Right forelimb (tissue), 1 donor: ENCODE data around the gene HIP1.
A peak's percentile ranks its signal among the peaks of the same experiment; 100 is the strongest.
"Not testable (repeated sequence)": the region's sequence is repeated elsewhere in the genome, so short reads cannot be mapped to it uniquely, and the experiment has no call there.

Experiments used
- DNase-seq: peaks from one replicate; pipeline ENCODE4 v3.0.0-alpha.2; 2018

The HIP1 gene

DNA sequence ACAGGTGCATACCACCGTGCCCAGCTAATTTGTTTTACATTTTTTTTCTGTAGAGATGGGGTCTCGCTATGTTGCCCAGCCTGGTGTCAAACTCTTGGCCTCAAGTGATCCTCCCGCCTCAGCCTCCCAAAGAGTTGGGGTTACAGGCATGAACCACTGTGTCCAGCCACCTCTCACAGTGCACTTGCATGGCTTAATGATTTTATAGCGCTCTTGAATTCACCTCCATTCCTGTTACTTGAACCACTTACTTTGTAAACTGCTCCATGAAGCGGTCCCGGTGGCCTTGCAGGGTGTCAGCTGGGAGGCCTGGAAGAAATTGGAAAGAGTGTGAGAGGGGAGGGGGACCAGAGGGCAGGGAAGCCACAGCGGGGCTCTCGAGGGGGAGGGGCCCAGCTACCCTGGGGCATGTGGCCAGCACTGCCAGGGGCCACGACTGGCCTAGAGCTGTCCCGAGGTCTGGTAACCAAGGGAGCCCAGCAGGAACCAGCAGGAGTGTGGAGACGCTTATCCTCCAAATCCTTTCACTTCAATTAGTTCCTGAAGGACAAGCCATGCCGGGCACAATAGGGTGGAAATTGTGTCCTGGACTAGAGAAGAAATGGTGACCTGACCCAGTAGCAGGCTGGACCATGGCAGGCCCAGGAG is 170.7 kb downstream of the HIP1 start:
- no peak for DNase-seq

- DNase-seq: no peak
Measured at GRCh38 chr7:75565132-75565837, 173.5 kb downstream of the HIP1 start.

DNA sequence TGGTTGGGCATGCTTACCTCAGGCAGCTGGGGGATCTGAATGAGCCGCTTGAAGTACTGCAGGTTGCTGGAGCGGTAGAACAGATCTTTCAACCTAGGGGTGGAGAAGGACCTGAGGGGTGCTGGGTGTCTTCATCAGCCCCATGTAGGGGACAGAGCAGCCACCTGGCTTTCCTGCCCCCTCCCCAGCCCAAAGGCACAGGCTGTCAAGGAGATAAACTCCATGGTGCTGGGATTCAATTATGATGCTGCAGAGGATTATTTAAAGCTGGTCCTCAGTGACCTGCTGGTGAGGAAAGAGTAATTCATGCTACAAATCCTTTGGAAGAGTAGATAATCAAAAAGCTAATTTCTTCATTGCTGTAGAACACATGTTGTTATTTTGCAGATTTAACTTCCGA is 175.6 kb downstream of the HIP1 start:
- no peak for DNase-seq

- no peak for DNase-seq
Measured at GRCh38 chr7:75559976-75560365, 178.8 kb downstream of the HIP1 start.

DNA sequence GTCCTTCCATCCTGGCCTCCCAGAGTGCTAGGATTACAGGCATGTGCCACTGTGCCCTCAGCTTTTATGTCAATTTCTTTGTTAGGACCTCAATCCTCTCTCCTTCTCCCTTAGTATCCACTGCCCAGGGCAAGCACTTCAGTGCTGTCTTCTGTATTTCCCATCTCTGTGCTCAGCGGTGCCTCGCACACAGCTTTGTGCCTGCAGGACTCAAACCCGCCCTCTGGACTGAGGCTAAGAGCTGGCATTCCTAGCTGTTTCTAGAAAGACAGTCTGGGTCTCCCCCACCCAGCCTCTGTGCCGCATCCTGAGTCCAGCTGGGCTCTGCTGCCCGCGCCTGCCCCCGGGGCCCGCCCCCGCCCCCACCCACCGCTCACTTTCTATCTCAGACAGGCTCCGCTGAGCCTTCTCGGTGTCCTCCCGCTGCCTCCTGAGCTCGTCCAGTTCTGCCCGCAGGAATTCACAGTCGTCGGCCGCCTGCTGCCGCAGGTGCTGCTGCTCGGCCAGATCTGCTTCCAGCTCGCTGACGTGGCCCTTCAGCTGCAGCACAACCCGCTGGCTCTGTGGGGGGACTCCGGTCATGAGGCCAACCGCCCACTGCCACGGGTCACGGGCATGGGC is 179.3 kb downstream of the HIP1 start:
- DNase-seq: no peak

GRCh38 chr7:75556835-75557234 is 181.9 kb downstream of the HIP1 start:
- not testable (repeated sequence) for DNase-seq

DNA sequence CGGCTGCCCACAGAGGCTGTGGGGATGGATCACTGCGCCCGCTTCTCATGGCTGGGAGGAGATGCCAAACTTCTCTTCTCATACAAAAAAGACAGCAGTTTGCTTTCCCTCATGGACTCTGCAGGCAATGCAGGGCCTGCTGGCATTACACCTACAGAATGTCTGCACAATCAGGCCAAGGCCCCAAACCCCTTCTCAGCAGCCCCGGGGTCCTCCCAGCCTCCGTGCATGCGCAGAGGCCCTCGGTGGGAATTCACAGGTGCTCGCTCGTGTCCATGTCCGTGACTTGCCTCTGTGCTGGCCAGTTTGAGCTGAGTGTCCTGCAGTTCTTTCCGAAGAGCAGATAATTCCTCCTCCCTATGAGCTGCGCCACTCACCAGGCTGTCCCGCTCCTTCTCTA is 183.0 kb downstream of the HIP1 start:
- DNase-seq: no peak

- DNase-seq: no peak
Measured at GRCh38 chr7:75546237-75547015, 192.3 kb downstream of the HIP1 start.

DNA sequence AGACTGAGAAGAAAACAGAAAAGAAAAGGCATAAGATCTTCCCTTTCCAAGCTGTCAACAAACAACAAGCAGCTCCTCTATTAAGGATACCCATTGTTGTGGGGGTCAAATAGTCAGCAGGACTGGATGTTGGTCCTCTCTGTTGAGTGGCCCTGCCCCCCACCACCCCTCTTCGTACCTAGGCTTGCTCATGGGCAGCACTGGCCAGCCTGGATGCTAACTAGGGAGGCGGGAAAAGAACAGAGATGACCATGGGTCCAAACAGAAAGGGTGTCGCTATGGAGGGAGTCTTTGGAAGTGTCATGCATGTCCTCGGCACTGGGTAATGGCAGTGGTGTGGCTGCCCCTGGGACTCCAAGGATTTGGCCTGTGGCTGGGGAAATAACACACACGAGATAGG is 201.0 kb downstream of the HIP1 start:
- DNase-seq: no peak

- DNase-seq: no peak
Measured at GRCh38 chr7:75536940-75537538, 201.7 kb downstream of the HIP1 start.

DNA sequence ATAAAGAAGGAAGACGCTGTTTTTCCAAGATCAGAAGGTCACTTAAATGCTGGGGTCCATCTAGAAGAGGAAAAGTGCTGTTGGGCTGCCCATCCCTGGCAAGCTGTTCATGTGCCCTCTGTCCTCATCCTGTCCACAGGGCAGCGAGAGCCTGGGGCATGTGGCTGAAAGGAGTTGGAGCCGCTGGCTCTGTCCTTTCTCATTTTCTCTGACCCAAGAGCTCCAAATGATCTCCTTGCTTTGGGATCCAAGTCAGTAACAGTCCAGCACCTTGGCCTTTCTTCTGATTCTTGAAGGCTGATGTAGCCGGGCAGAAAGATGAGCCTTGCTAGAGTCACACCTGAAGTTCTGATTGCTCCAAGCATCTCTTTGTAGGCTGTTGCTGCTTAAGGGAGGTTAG is 202.2 kb downstream of the HIP1 start:
- no peak for DNase-seq

- no peak for DNase-seq
Measured at GRCh38 chr7:75534727-75535307, 203.9 kb downstream of the HIP1 start.

DNA sequence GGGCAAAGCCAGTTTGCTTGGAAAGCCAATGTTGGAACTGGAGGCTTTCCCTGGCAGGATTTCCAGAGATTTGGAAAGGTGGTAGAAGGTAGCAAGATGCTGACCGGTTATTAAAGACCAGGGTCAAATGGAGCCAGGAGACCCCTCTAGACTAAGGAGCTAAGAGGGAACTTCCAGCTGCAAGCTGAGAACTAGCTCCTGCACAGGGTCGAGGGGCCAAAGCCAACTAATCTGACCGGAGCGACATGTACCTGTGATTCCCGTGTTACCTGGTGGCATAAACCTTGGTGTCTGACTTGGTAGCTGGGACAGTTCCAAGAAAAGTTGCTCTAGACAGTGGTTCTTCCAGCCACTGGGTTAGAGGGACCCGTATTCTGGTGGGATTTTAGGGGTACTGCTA is 204.8 kb downstream of the HIP1 start:
- DNase-seq: no peak

DNA sequence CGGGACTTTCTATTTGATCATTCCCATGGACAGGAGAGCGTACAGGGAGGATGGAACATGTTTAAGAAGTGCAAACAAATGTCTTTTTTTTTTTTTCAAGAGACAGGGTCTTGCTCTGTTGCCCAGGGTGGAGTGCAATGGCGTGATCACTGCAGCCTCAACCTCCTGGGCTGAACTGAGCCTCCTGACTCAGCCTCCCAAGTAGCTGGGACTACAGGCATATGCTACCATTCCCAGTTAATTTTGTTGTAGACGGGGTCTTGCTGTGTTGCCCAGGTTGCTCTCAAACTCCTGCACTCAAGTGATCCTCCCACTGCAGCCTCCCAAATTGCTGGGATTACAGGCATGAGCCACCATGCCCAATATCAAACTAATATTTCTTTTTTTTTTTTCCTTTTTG is 206.1 kb downstream of the HIP1 start:
- no peak for DNase-seq

DNA sequence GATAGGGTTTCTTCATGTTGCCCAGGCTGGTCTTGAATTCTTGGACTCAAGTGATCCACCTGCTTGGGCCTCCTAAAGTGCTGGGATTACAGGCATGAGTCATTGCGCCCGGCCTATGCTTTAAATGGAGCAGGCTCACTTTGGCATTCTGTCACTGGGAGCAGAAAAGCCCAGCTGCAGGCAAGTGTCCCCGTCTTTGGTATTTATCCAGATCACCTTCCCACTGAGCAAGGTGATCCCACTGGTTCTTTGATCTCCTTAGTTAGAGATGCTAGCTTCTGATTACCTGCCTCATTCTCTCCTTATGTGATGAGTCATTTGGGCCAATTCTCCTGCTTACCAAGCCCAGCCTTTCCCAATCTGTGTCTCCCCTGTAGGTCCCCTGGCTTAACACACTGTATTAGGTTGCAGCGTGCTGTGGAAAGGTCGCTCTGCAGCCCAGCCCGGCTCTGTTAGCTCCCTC is 207.4 kb downstream of the HIP1 start:
- no peak for DNase-seq

GRCh38 chr7:75527224-75527722 is 211.5 kb downstream of the HIP1 start:
- DNase-seq: not testable (repeated sequence)

GRCh38 chr7:75521727-75522126 is 217.0 kb downstream of the HIP1 start:
- not testable (repeated sequence) for DNase-seq

GRCh38 chr7:75518842-75519241 is 219.9 kb downstream of the HIP1 start:
- DNase-seq: not testable (repeated sequence)

DNA sequence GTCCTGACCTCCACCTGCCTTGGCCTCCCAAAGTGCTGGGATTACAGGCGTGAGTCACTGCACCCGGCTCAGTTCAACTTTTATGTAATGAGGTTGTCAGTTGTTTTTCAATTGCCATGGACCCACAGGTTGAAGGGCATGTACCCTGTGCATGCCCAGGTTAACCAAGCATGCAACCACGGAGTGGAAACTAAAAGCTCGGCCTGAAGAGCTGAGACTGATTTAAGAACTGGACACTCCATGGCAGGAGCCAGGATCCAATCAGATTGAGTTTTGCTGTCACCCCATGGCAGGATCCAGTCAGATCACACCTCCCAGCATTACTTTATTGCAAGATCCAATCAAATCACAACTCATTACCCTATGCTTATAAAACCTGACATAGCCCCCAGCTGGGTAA is 229.7 kb downstream of the HIP1 start:
- DNase-seq: not testable (repeated sequence)

DNA sequence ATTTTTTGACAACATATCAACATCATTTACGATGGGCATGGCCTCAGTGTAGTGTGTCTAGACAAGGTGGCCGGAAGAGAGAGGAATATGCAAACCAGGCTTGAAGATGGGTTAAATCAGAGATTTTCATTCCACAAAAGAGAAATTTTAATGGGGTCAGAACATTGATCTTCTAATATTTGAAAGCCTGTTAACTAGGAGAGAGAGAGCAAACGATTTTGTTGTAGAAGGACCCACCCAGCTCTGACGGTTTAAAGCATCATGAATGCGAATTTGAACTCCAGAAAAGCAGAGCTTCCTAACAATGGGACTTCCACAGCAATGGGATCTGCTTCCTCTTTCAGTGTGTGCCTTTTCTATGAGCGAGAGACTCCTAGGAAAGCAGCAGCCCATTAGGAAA is 246.7 kb downstream of the HIP1 start, which contains the start of gene SPDYE5:
Gene SPDYE5 (plus strand): TSS at position 301 of the 400 bp plus-strand sequence. CDS start 1,728 bp downstream, outside the sequence.
- DNase-seq: not testable (repeated sequence)

GRCh38 chr7:75485979-75486643 is 252.6 kb downstream of the HIP1 start, which contains the start of gene POM121C:
Gene POM121C, minus strand, starts transcription at chr7:75486299. Its CDS starts 44,803 bp downstream, at chr7:75441496.
- DNase-seq: peak; percentile 90
